ENCODE measurements around the gene HYDIN. TPM values are rescaled to one million over a fixed set of nuclear protein-coding genes. Genes with fewer than 3 reads are reported as not detected.
A peak's percentile ranks its signal among the peaks of the same experiment; 100 is the strongest.

Gene HYDIN
- total and polyA plus RNA-seq, 8 donors = 2.1 to 6.6 (median 3.9) TPM

DNA sequence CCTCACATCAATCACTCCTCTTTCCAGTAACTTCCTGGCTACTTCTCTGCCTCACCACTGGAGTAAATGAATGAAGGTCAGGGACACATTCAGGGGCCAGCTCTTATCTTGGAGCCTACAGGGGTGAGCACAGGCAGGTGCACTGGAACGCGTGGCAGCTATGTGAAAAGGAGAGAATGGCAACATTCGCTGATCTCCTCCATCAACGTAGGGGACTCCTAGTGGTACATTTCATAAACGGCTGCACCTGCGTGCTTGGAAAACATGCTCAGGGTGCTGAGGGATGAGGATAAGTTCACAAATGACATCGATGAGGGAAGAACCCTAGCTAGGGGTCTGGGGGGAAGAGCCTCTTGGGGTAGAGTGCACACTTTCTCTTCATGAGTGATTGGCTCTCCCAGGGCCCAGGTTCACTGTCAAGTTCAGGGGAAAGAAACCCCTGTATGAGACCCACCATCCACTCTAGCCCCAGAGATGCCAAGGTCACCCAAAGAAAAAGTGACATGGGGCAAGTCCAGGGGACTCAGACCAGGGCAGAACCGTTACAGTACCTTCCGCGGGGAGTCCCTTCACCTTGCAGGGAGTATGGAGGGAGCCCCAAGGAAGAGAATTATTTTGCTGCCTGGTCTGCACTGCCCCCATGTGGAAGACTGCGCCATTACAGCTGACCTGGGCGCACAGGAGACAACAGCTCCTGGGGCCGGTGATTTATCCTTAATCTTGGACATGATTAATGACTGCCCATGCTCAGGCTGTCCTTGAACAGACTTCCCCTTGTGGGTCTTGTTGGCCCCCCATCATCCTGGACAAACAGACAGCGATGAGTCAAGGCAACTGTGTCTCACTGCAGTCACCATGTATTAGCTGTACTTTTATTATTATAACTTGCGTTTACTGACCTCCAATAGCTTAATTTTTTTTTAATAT lies 459.6 kb downstream of the HYDIN start:
- Histone ChIP-seq H3K27me3 (no peaks in the 10 kb centered on the region), H3K27ac (no peak overlapping the region), H3K4me3 (no peak overlapping the region), H3K4me1 (no peaks in the 10 kb centered on the region), H3K36me3 (peaks cover 0 to 5% (median 0%) of the 10 kb centered on the region in 3 donors), H3K9me3 (no peaks in the 10 kb centered on the region)
- intact Hi-C loops (cut with DNase I) = no loop called here
- FAIRE-seq = no peak
- DNase-seq = peak in 5 of 6 donors; percentile 21 to 85 (median 69)
- TF ChIP-seq, protein P1, sequence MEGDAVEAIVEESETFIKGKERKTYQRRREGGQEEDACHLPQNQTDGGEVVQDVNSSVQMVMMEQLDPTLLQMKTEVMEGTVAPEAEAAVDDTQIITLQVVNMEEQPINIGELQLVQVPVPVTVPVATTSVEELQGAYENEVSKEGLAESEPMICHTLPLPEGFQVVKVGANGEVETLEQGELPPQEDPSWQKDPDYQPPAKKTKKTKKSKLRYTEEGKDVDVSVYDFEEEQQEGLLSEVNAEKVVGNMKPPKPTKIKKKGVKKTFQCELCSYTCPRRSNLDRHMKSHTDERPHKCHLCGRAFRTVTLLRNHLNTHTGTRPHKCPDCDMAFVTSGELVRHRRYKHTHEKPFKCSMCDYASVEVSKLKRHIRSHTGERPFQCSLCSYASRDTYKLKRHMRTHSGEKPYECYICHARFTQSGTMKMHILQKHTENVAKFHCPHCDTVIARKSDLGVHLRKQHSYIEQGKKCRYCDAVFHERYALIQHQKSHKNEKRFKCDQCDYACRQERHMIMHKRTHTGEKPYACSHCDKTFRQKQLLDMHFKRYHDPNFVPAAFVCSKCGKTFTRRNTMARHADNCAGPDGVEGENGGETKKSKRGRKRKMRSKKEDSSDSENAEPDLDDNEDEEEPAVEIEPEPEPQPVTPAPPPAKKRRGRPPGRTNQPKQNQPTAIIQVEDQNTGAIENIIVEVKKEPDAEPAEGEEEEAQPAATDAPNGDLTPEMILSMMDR (IDR thresholded peaks at IDR 0.05) = peak; percentile 77 to 90 (median 84)
- WGBS, 2 donors = 38 to 48% methylated on average over 15 of the region's 15 CpGs
- peak; percentile 64 to 92 (median 89) for ATAC-seq

- Histone ChIP-seq H3K9me3 (no peaks in the 10 kb centered on the region), H3K36me3 (peaks cover 0 to 5% (median 0%) of the 10 kb centered on the region in 3 donors), H3K4me3 (no peak overlapping the region), H3K4me1 (no peaks in the 10 kb centered on the region), H3K27ac (no peak overlapping the region), H3K27me3 (no peaks in the 10 kb centered on the region)
- 88 to 90% methylated on average over 9 of the region's 9 CpGs for WGBS, 2 donors
- TF ChIP-seq, protein P1 (IDR thresholded peaks at IDR 0.05) = no peak
- intact Hi-C loops (cut with DNase I) = no loop called here
- peak in 1 of 6 donors; percentile 31 for DNase-seq
- no peak for FAIRE-seq
- ATAC-seq = no peak
Observed at GRCh38 chr16:70770291-70770625, 460.3 kb downstream of the HYDIN start.

GRCh38 chr16:70769761-70770160 lies 460.8 kb downstream of the HYDIN start:
- Histone ChIP-seq H3K27ac (no peak overlapping the region), H3K27me3 (no peaks in the 10 kb centered on the region), H3K4me1 (no peaks in the 10 kb centered on the region), H3K9me3 (no peaks in the 10 kb centered on the region), H3K4me3 (no peak overlapping the region), H3K36me3 (peaks cover 0 to 5% (median 0%) of the 10 kb centered on the region in 3 donors)
- TF ChIP-seq, protein P1 (IDR thresholded peaks at IDR 0.05) = no peak
- intact Hi-C loops (cut with DNase I) = no loop called here
- WGBS, 2 donors = 94 to 96% methylated on average over 8 of the region's 8 CpGs
- no peak for ATAC-seq
- peak in 1 of 6 donors; percentile 14 for DNase-seq
- FAIRE-seq = no peak

DNA sequence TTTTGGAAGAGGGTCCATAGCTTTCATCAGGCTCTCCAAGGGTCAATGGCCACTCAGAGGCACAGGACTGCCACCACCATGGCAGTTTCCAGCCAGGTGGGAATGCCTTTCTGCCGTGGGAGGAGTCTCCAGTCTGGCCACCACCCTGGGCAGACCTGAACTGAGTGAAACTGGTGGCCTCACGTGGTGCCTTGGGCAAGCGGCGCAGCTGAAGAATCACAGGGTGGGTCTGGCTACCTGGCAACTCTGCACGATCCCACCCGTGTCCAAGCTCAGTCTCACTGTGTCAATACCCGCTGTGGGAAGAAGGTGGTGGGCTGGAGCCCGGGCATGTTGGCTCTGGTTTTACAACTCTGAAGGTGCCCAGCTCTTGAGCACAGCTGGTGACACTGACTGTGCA lies 461.4 kb downstream of the HYDIN start:
- no peak for FAIRE-seq
- Histone ChIP-seq H3K36me3 (peaks cover 0 to 5% (median 0%) of the 10 kb centered on the region in 3 donors), H3K4me1 (no peaks in the 10 kb centered on the region), H3K4me3 (no peak overlapping the region), H3K27me3 (no peaks in the 10 kb centered on the region), H3K9me3 (no peaks in the 10 kb centered on the region), H3K27ac (no peak overlapping the region)
- TF ChIP-seq, protein P1 (IDR thresholded peaks at IDR 0.05) = no peak
- peak in 1 of 6 donors; percentile 37 for DNase-seq
- intact Hi-C loops (cut with DNase I) = no loop called here
- WGBS, 2 donors = 96 to 97% methylated on average over 8 of the region's 8 CpGs
- ATAC-seq = no peak

DNA sequence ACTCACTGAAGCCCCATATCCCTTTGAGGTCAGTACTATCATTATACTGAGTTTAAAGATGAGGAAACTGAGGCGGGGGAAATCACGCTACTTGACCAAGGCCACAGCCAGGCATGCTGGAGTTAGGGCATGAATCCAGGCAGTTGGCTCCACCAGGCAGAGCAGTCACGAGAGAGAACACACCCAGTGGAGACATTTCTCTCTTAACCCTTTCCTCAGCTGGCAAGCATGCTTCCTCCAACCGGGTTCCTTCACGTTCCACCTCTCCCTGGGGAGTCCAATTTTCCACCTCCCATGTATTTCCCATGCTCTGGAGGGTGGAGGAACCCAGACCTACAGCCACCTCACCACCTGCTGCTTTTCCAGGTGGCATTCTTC lies 462.3 kb downstream of the HYDIN start:
- no peak for FAIRE-seq
- TF ChIP-seq, protein P1 (IDR thresholded peaks at IDR 0.05) = no peak
- H3K9me3 ChIP-seq = no peaks in the 10 kb centered on the region
- H3K4me1 ChIP-seq = no peaks in the 10 kb centered on the region
- H3K36me3 ChIP-seq = peaks cover 0 to 5% (median 0%) of the 10 kb centered on the region in 3 donors
- no peak overlapping the region for H3K27ac ChIP-seq
- 69 to 76% methylated on average over 5 of the region's 5 CpGs for WGBS, 2 donors
- no peak for DNase-seq
- no peaks in the 10 kb centered on the region for H3K27me3 ChIP-seq
- no peak overlapping the region for H3K4me3 ChIP-seq
- no peak for ATAC-seq
- intact Hi-C loops (cut with DNase I) = no loop called here
